Stimulated activated CD4-positive, alpha-beta T cell treated with anti-CD3 and anti-CD28 coated beads, Interleukin-1b, Interleukin-23, amount 100 ng/mL, for 4 hours (primary cell): ENCODE results near the gene CTPS2.

Experiments used
- DNase-seq, 2 donors: peaks; one replicate each; pipeline ENCODE4 v3.0.0-alpha.2; 2020; ENCODE audit warnings: low read depth in 2 of 2

CTPS2 gene

GRCh38 chrX:16711893-16712547 lies 449 bp downstream of the CTPS2 start:
- no peak for DNase-seq

- no peak for DNase-seq
Observed at GRCh38 chrX:16711219-16711811, 1.2 kb downstream of the CTPS2 start.

GRCh38 chrX:16708016-16708415 lies 4.5 kb downstream of the CTPS2 start:
- no peak for DNase-seq

GRCh38 chrX:16705370-16705769 lies 7.1 kb downstream of the CTPS2 start:
- DNase-seq: no peak

- DNase-seq: no peak
Observed at GRCh38 chrX:16702700-16703599, 9.5 kb downstream of the CTPS2 start.

GRCh38 chrX:16700734-16701133 lies 11.7 kb downstream of the CTPS2 start:
- DNase-seq: no peak

- no peak for DNase-seq
Observed at GRCh38 chrX:16699389-16699788, 13.1 kb downstream of the CTPS2 start.

- no peak for DNase-seq
Observed at GRCh38 chrX:16696956-16697355, 15.5 kb downstream of the CTPS2 start.

GRCh38 chrX:16695079-16695676 lies 17.3 kb downstream of the CTPS2 start:
- peak; percentile 46 to 65 for DNase-seq

- no peak for DNase-seq
Observed at GRCh38 chrX:16687514-16687913, 25.0 kb downstream of the CTPS2 start.

GRCh38 chrX:16683007-16683664 lies 29.3 kb downstream of the CTPS2 start:
- no peak for DNase-seq

GRCh38 chrX:16678689-16679088 lies 33.8 kb downstream of the CTPS2 start:
- DNase-seq: no peak

GRCh38 chrX:16671005-16671404 lies 41.5 kb downstream of the CTPS2 start:
- peak in 1 of 2 donors; percentile 11 for DNase-seq

- DNase-seq: no peak
Observed at GRCh38 chrX:16666541-16666940, 45.9 kb downstream of the CTPS2 start.

GRCh38 chrX:16665089-16665488 lies 47.4 kb downstream of the CTPS2 start:
- DNase-seq: no peak

- no peak for DNase-seq
Observed at GRCh38 chrX:16664626-16665025, 47.8 kb downstream of the CTPS2 start.

- DNase-seq: no peak
Observed at GRCh38 chrX:16664074-16664473, 48.4 kb downstream of the CTPS2 start.

- DNase-seq: no peak
Observed at GRCh38 chrX:16662402-16662801, 50.1 kb downstream of the CTPS2 start.

GRCh38 chrX:16661495-16661894 lies 51.0 kb downstream of the CTPS2 start:
- DNase-seq: no peak

- no peak for DNase-seq
Observed at GRCh38 chrX:16659321-16659720, 53.1 kb downstream of the CTPS2 start.

- no peak for DNase-seq
Observed at GRCh38 chrX:16658284-16658683, 54.2 kb downstream of the CTPS2 start.

GRCh38 chrX:16654093-16654492 lies 58.4 kb downstream of the CTPS2 start:
- no peak for DNase-seq
